Middle frontal gyrus (tissue), 1 donor: ENCODE data around the gene NTRK3.
"Not testable (repeated sequence)": the region's sequence is repeated elsewhere in the genome, so short reads cannot be mapped to it uniquely, and the experiment has no call there.

Experiments used
- DNase-seq: peaks from one replicate; pipeline ENCODE4 v3.0.0-alpha.2; 2015; ENCODE audit warnings: low spot score; ENCODE audit errors: extremely low spot score

NTRK3 gene

GRCh38 chr15:88038261-88038660 is 218.3 kb downstream of the NTRK3 start:
- DNase-seq, result no peak

GRCh38 chr15:88036154-88036839 is 220.2 kb downstream of the NTRK3 start:
- no peak for DNase-seq

- DNase-seq, result peak; percentile 29
These were observed 221.2 kb downstream of the NTRK3 start for GRCh38 chr15:88035381-88035780.

- not testable (repeated sequence) for DNase-seq
These were observed 223.1 kb downstream of the NTRK3 start for GRCh38 chr15:88033421-88033820.

GRCh38 chr15:88032787-88033186 is 223.8 kb downstream of the NTRK3 start:
- no peak for DNase-seq

- DNase-seq, result no peak
These were observed 225.1 kb downstream of the NTRK3 start for GRCh38 chr15:88031461-88031860.

- DNase-seq, result no peak
These were observed 226.8 kb downstream of the NTRK3 start for GRCh38 chr15:88029696-88030095.

GRCh38 chr15:88028024-88028423 is 228.5 kb downstream of the NTRK3 start:
- no peak for DNase-seq

GRCh38 chr15:88023914-88024313 is 232.6 kb downstream of the NTRK3 start:
- no peak for DNase-seq

GRCh38 chr15:88022716-88023115 is 233.8 kb downstream of the NTRK3 start:
- DNase-seq, result no peak

GRCh38 chr15:88021601-88022000 is 234.9 kb downstream of the NTRK3 start:
- no peak for DNase-seq

- no peak for DNase-seq
These were observed 235.7 kb downstream of the NTRK3 start for GRCh38 chr15:88020806-88021205.

GRCh38 chr15:88019656-88020055 is 236.9 kb downstream of the NTRK3 start:
- no peak for DNase-seq

- no peak for DNase-seq
These were observed 237.5 kb downstream of the NTRK3 start for GRCh38 chr15:88018869-88019641.

- no peak for DNase-seq
These were observed 238.8 kb downstream of the NTRK3 start for GRCh38 chr15:88017753-88018152.

- no peak for DNase-seq
These were observed 240.1 kb downstream of the NTRK3 start for GRCh38 chr15:88016406-88016805.

GRCh38 chr15:88015228-88015860 is 241.2 kb downstream of the NTRK3 start:
- peak; percentile 19 for DNase-seq

GRCh38 chr15:88014454-88015160 is 241.9 kb downstream of the NTRK3 start:
- DNase-seq, result peak; percentile 16

- DNase-seq, result no peak
These were observed 243.4 kb downstream of the NTRK3 start for GRCh38 chr15:88013111-88013510.

GRCh38 chr15:88012688-88013087 is 243.9 kb downstream of the NTRK3 start:
- no peak for DNase-seq

GRCh38 chr15:88012233-88012632 is 244.3 kb downstream of the NTRK3 start:
- no peak for DNase-seq

GRCh38 chr15:88011533-88011932 is 245.0 kb downstream of the NTRK3 start:
- no peak for DNase-seq
